Heart left ventricle (tissue), 16 donors: ENCODE measurements around the gene QRICH1. TPM values are rescaled to one million over a fixed set of nuclear protein-coding genes. Genes with fewer than 3 reads are reported as not detected.

Experiments used
- ATAC-seq, 4 donors: fragments of 200-7000 bp; cut with Tn5 transposase; one replicate each; pipeline ENCODE4 v1.9.1; 2020 to 2022; ENCODE audit warnings: moderate library complexity in 4 of 4, mild to moderate bottlenecking in 3 of 4, moderate number of reproducible peaks in 1 of 4
- DNase-seq, 5 donors: peaks; one replicate each; pipeline ENCODE4 v3.0.0-alpha.2; 2020
- H3K27ac ChIP-seq, 12 donors: fragments of 200-600 bp; sonication (generic) in 4 of 12; one replicate each; pipeline versions ENCODE4 v1.5.0 to v1.8.0; 2016 to 2022; ENCODE audit warnings: mild to moderate bottlenecking in 2 of 12
- H3K27me3 ChIP-seq, 9 donors: fragments of 200-600 bp; sonication (generic) in 2 of 9; one replicate each; pipeline versions ENCODE4 v1.5.1 to v1.8.0; 2016 to 2022; ENCODE audit warnings: mild to moderate bottlenecking in 3 of 9
- H3K36me3 ChIP-seq, 9 donors: fragments of 200-600 bp; sonication (generic) in 2 of 9; one replicate each; pipeline versions ENCODE4 v1.5.0 to v1.8.0; 2018 to 2022; ENCODE audit warnings: mild to moderate bottlenecking in 2 of 9
- H3K4me1 ChIP-seq, 12 donors: fragments of 200-600 bp; sonication (generic) in 4 of 12; one replicate each; pipeline versions ENCODE4 v1.5.0 to v1.8.0; 2016 to 2022; ENCODE audit warnings: mild to moderate bottlenecking in 3 of 12
- H3K4me3 ChIP-seq, 12 donors: fragments of 200-600 bp; sonication (generic) in 4 of 12; one replicate each; pipeline versions ENCODE4 v1.5.0 to v1.8.0; 2017 to 2022; ENCODE audit warnings: mild to moderate bottlenecking in 9 of 12, moderate library complexity in 4 of 12
- H3K9me3 ChIP-seq, 12 donors: fragments of 200-600 bp; sonication (generic) in 4 of 12; one replicate each; pipeline versions ENCODE4 v1.5.0 to v1.8.0; 2016 to 2022; ENCODE audit warnings: mild to moderate bottlenecking in 1 of 12
- CTCF ChIP-seq, 12 donors: fragments of 200-600 bp; sonication (generic) in 4 of 12; IDR thresholded peaks; one replicate each; pipeline versions ENCODE4 v1.5.0 to v1.8.0; 2018 to 2022; ENCODE audit warnings: antibody characterized with exemption in 12 of 12, mild to moderate bottlenecking in 5 of 12
- POLR2A ChIP-seq, 2 donors: fragments of 450-650 bp; IDR thresholded peaks; one replicate each; pipeline ENCODE4 v1.6.1; 2017; ENCODE audit warnings: antibody characterized with exemption in 2 of 2, mild to moderate bottlenecking in 2 of 2, moderate library complexity in 2 of 2
- WGBS, 4 donors: extraction: QIAGEN DNeasy Blood & Tissue Kit in 2 of 4; methylation state at CpG; one replicate each; pipeline versions ENCODE4 v1.1.5 to v1.1.7; 2013 to 2018; 5-methylcytosine and 5-hydroxymethylcytosine counted together
- intact Hi-C, 10 donors: fragments of 100-400 bp; cut with DNase I; formaldehyde crosslinking; loops; one replicate each; pipeline versions ENCODE4 v1.11.1 to v1.14.2; 2022
- polyA plus RNA-seq, 2 donors: library from polyadenylated mRNA; stranded (reverse); fragments of 200-250 nt; gene quantifications; one replicate each; pipeline ENCODE4 v1.2.3, GENCODE V29; 2013
- total RNA-seq, 9 donors: library from RNA; depleted of rRNA in 2 of 9; stranded (reverse); fragments of >200 nt in 2 of 9; fragmentation: NEBNext Ultra II Directional in 3 of 9; extraction: Animal tissue kit (Norgen Biotek cat#: 25700) in 3 of 9; gene quantifications; one replicate each; pipeline versions ENCODE4 v1.1.0 to v1.2.4, GENCODE V29; 2016 to 2023
- donor health status: ischemic (EF 13 %, LVEDD 7.1; RV severe dilation, severe dysfunction).
- donor health status: healthy with polysubstance abuse.
- donor health status: DM: no; HTN: yes; CAD: no.
- donor health status: DM: no; HTN: no; CAD: no.
- donor health status: ischemic (EF 25% LVEDD 6.9; RV normal size, moderate dysfunction).
- donor health status: ischemic (EF 25% LVEDD 5.7; RV mildly dilated, moderate dysfunction).
- donor health status: healthy.
- donor health status: DM: yes; HTN: yes; CAD: no.
- donor health status: ischemic (EF 35%, LVEDD 5.7; RV mildly dilated, moderate dysfunction).
- donor health status: nonischemic (EF 11% LVEDD 7.7; RV severe dilation, severe dysfunction).
- donor health status: DM: yes; HTN: yes; CAD: no.
- donor health status: PGD.
- donor health status: ischemic (EF 29% LVEDD 5.4; RV normal size, mild dysfunction).
- donor health status: nonischemic (EF 23%, LVEDD 6.1; RV moderate dilation, normal function).

Gene QRICH1
- total and polyA plus RNA-seq, 11 donors: 20.0 to 91.6 (median 54.9) TPM

DNA sequence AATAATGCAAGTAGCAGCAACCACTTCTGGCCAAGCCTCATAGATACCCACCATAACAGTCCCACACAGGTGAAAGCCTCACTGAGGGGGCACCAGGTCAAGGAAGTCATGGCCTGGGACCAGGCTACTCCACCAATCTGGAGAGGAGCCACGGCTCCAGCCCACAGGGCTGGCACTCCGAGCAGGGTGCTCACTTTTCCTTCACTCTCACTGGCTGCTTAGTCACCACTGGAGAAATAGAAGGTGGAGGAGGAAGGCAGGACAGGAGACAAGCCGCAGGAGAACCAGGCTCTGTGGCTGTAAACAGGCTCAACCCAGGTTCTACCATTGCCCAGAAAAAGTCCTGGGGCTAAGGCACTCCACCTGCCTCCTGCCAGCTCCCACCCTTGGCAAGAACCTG, 25.6 kb upstream of the QRICH1 start:
- Histone ChIP-seq H3K9me3 (no peaks in the 10 kb centered on the region), H3K4me1 (peaks cover 3 to 32% (median 19%) of the 10 kb centered on the region in 12 donors), H3K4me3 (peak overlapping the region in 11 of 12 donors; percentile 64 to 99 (median 91)), H3K27ac (peak overlapping the region; percentile 90 to 100 (median 97)), H3K27me3 (no peaks in the 10 kb centered on the region), H3K36me3 (peaks cover 5 to 83% (median 80%) of the 10 kb centered on the region in 9 donors)
- DNase-seq: no peak
- ATAC-seq: no peak
- TF ChIP-seq POLR2A (IDR thresholded peaks at IDR 0.05): no peak
- no peak for TF ChIP-seq CTCF (IDR thresholded peaks at IDR 0.05)
- 26 to 59% (median 45%) methylated on average over 2 to 3 of the region's 3 CpGs for WGBS, 4 donors
- intact Hi-C loops: no loop called here

DNA sequence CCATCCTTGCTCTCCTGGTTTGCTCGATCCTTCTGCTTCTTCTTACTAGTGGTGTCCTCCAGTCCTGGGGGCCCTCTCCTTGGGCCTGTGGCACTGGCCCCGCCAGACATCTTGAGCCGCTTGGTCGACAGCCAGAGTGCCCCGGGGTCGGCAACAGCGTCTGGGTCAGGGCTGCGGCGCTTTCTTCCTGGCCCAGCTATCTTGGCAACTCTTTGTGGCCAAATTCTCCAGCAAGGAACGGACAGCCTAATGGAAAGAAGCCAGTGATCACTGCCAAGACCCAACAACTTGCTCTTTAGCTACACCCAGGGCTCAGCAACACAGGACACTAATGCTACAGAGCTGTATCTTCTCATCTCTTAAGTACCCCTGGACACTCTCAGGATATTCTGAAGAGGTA, 25.2 kb upstream of the QRICH1 start:
- peaks cover 5 to 83% (median 80%) of the 10 kb centered on the region in 9 donors for H3K36me3 ChIP-seq
- H3K4me3 ChIP-seq: peak overlapping the region in 5 of 12 donors; percentile 64 to 99 (median 91)
- intact Hi-C loops: no loop called here
- H3K27me3 ChIP-seq: no peaks in the 10 kb centered on the region
- H3K4me1 ChIP-seq: peaks cover 3 to 32% (median 19%) of the 10 kb centered on the region in 12 donors
- ATAC-seq (peak in 1 of 4 donors; percentile 3), DNase-seq (peak in 1 of 5 donors; percentile 61)
- WGBS, 4 donors: 37 to 51% (median 39%) methylated on average over 10 of the region's 10 CpGs
- no peaks in the 10 kb centered on the region for H3K9me3 ChIP-seq
- H3K27ac ChIP-seq: peak overlapping the region in 11 of 12 donors; percentile 91 to 100 (median 97)
- TF ChIP-seq CTCF (IDR thresholded peaks at IDR 0.05) (no peak), POLR2A (IDR thresholded peaks at IDR 0.05) (no peak)

DNA sequence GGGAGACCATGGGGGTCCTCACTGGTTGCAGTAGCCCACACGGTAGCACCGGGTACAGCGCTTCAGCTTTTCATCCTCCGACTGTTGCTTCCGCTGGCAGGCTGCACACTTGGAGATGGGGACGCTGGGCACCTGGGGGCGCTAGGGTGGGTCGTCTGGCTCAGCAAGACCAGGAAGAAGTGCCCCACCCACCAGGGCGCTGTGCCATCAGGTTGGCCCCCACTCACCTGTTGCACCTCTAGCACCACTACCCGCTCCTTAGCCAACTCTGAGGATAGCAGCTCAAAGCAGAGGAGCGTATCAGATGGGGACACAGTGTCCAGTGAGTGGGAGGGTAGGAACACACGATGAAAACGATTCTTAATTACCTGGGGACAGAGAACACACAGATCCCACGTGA, 18.4 kb upstream of the QRICH1 start:
- 81 to 88% (median 86%) methylated on average over 14 of the region's 14 CpGs for WGBS, 4 donors
- H3K36me3 ChIP-seq: peaks cover 10 to 100% (median 100%) of the 10 kb centered on the region in 9 donors
- DNase-seq: peak in 1 of 5 donors; percentile 41
- no peaks in the 10 kb centered on the region for H3K9me3 ChIP-seq
- intact Hi-C loops: no loop called here
- no peaks in the 10 kb centered on the region for H3K27me3 ChIP-seq
- ATAC-seq: no peak
- H3K4me3 ChIP-seq: no peak overlapping the region
- TF ChIP-seq POLR2A (IDR thresholded peaks at IDR 0.05) (no peak), CTCF (IDR thresholded peaks at IDR 0.05) (no peak)
- peaks cover 0 to 1% (median 0%) of the 10 kb centered on the region in 12 donors for H3K4me1 ChIP-seq
- H3K27ac ChIP-seq: no peak overlapping the region

DNA sequence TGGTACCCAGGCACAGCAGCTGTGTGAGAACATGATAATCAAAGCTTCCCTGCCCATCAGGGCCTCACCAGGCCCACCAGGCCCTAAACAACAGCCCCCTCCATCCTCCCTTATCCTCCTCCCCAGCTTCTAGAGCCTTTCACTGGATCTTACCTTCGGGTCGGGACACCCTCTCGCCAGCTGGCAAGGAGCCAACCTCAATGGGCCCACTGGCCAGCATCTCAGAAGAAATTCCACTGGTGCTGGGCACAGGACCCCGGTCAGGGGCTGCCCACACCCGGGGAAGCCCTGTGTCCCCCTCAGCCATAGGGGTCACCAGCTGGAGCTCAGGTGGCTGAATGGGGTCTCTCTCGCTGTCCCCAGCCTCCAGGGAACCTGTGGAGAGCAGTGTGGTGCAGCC, 17.5 kb upstream of the QRICH1 start:
- intact Hi-C loops: no loop called here
- DNase-seq (peak in 1 of 5 donors; percentile 45), ATAC-seq (no peak)
- H3K36me3 ChIP-seq: peaks cover 10 to 99% (median 92%) of the 10 kb centered on the region in 9 donors
- no peaks in the 10 kb centered on the region for H3K27me3 ChIP-seq
- no peak overlapping the region for H3K4me3 ChIP-seq
- H3K9me3 ChIP-seq: no peaks in the 10 kb centered on the region
- 39 to 72% (median 58%) methylated on average over 3 to 6 of the region's 6 CpGs for WGBS, 4 donors
- no peak for TF ChIP-seq CTCF (IDR thresholded peaks at IDR 0.05)
- no peak for TF ChIP-seq POLR2A (IDR thresholded peaks at IDR 0.05)
- H3K4me1 ChIP-seq: no peaks in the 10 kb centered on the region
- H3K27ac ChIP-seq: no peak overlapping the region
